ENCODE measurements around the gene PPP4R3B. TPM values are rescaled to one million over a fixed set of nuclear protein-coding genes. Genes with fewer than 3 reads are reported as not detected.

PPP4R3B gene
- total RNA-seq, 6 experiments from 2014 or later, result 37.1 to 43.1 (median 39.8) TPM

DNA sequence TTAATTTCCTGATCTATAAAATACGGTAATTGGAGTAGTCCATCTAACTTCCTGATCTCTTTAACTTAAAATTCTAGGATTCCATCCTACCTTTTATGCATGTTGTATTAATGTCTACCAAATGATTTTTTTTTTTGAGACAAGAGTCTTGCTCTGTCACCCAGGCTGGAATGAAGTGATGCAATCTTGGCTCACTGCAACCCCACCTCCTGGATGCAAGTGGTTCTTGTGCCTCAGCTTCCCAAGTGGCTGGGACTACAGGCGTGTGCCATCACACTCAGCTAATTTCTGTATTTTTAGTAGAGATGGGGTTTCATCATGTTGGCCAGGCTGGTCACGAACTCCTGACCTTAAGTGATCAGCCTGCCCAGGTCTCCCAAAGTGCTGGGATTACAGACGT lies 50.1 kb downstream of the PPP4R3B start:
- H3K27me3 Mint-ChIP-seq (ENCODE audit: insufficient read depth), result peaks cover 1% of the 10 kb centered on the region; the same call in 1 of the 2 replicates
- H3K4me1 Mint-ChIP-seq (ENCODE audit: low read depth), result no peaks in the 10 kb centered on the region
- peaks cover 37% of the 10 kb centered on the region for H3K36me3 Mint-ChIP-seq (ENCODE audit: low read depth)
- TF ChIP-seq, protein P1, sequence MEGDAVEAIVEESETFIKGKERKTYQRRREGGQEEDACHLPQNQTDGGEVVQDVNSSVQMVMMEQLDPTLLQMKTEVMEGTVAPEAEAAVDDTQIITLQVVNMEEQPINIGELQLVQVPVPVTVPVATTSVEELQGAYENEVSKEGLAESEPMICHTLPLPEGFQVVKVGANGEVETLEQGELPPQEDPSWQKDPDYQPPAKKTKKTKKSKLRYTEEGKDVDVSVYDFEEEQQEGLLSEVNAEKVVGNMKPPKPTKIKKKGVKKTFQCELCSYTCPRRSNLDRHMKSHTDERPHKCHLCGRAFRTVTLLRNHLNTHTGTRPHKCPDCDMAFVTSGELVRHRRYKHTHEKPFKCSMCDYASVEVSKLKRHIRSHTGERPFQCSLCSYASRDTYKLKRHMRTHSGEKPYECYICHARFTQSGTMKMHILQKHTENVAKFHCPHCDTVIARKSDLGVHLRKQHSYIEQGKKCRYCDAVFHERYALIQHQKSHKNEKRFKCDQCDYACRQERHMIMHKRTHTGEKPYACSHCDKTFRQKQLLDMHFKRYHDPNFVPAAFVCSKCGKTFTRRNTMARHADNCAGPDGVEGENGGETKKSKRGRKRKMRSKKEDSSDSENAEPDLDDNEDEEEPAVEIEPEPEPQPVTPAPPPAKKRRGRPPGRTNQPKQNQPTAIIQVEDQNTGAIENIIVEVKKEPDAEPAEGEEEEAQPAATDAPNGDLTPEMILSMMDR (IDR thresholded peaks at IDR 0.05), result no peak
- H3K27ac Mint-ChIP-seq, result no peak overlapping the region
- H3K9me3 Mint-ChIP-seq, result peaks cover 6% of the 10 kb centered on the region
- DNase-seq, result no peak
- no peak overlapping the region for H3K4me3 Mint-ChIP-seq

GRCh38 chr2:55565613-55566012 lies 51.8 kb downstream of the PPP4R3B start:
- Mint-ChIP-seq H3K36me3 (ENCODE audit: low read depth) (peaks cover 54% of the 10 kb centered on the region), H3K9me3 (peaks cover 23% of the 10 kb centered on the region), H3K27ac (no peak overlapping the region), H3K4me1 (ENCODE audit: low read depth) (no peaks in the 10 kb centered on the region), H3K27me3 (ENCODE audit: insufficient read depth) (peaks cover 2% of the 10 kb centered on the region; the same call in 1 of the 2 replicates), H3K4me3 (no peak overlapping the region)
- TF ChIP-seq, protein P1 (IDR thresholded peaks at IDR 0.05), result no peak
- DNase-seq, result no peak

DNA sequence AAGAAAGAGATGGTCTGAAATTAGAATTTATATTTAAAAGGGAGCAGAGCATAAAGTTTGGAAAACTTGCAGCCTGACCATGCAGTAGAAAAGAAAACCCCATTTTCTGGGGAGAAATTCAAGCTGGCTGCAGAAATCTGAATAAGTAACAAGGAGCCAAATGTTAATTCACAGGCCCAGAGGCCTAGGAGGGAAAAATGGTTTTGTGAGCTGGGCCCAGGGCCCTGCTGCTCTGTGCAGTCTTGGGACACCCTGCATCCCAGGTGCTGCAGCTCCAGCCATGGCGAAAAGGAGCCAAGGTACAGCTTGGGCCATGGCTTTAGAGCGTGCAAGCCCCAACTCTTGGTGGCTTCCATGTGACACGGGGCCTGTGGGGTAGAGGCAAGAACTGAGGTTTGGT lies 56.6 kb downstream of the PPP4R3B start:
- DNase-seq, result no peak
- Mint-ChIP-seq H3K27ac (no peak overlapping the region), H3K9me3 (peaks cover 29% of the 10 kb centered on the region), H3K36me3 (ENCODE audit: low read depth) (peaks cover 64% of the 10 kb centered on the region), H3K4me1 (ENCODE audit: low read depth) (peaks cover 6% of the 10 kb centered on the region), H3K27me3 (ENCODE audit: insufficient read depth) (peaks cover 3% of the 10 kb centered on the region; the same call in 1 of the 2 replicates), H3K4me3 (no peak overlapping the region)
- TF ChIP-seq, protein P1 (IDR thresholded peaks at IDR 0.05), result no peak

GRCh38 chr2:55556809-55557208 lies 60.6 kb downstream of the PPP4R3B start:
- TF ChIP-seq, protein P1 (IDR thresholded peaks at IDR 0.05), result no peak
- peaks cover 18% of the 10 kb centered on the region for H3K9me3 Mint-ChIP-seq
- DNase-seq, result no peak
- no peak overlapping the region for H3K27ac Mint-ChIP-seq
- H3K36me3 Mint-ChIP-seq (ENCODE audit: low read depth), result peaks cover 37% of the 10 kb centered on the region
- no peak overlapping the region for H3K4me3 Mint-ChIP-seq
- peaks cover 1% of the 10 kb centered on the region; the same call in 1 of the 2 replicates for H3K27me3 Mint-ChIP-seq (ENCODE audit: insufficient read depth)
- peaks cover 7% of the 10 kb centered on the region for H3K4me1 Mint-ChIP-seq (ENCODE audit: low read depth)

DNA sequence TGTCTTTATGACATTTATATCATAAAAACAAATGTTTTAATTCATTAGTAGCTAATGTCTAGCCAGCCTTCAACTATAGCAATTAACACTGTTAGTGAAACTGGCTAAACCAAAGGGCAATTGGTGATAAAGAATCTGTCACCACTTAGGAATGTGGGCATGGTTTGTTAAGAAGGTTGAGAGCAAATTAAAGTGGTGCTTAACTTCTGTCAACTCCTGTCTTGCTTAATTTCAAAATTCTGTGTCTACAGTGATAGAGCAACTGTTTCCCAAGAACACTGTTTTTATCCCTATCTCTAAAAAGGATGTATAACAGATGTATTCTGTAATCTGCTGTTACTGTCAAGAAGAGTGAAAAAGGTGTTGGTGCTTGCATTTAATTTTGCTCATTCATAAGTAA lies 61.4 kb downstream of the PPP4R3B start:
- H3K27me3 Mint-ChIP-seq (ENCODE audit: insufficient read depth), result peaks cover 1% of the 10 kb centered on the region; the same call in 1 of the 2 replicates
- H3K36me3 Mint-ChIP-seq (ENCODE audit: low read depth), result peaks cover 28% of the 10 kb centered on the region
- peaks cover 10% of the 10 kb centered on the region for H3K9me3 Mint-ChIP-seq
- peaks cover 8% of the 10 kb centered on the region for H3K4me1 Mint-ChIP-seq (ENCODE audit: low read depth)
- H3K4me3 Mint-ChIP-seq, result no peak overlapping the region
- no peak overlapping the region for H3K27ac Mint-ChIP-seq
- no peak for DNase-seq
- TF ChIP-seq, protein P1 (IDR thresholded peaks at IDR 0.05), result no peak

DNA sequence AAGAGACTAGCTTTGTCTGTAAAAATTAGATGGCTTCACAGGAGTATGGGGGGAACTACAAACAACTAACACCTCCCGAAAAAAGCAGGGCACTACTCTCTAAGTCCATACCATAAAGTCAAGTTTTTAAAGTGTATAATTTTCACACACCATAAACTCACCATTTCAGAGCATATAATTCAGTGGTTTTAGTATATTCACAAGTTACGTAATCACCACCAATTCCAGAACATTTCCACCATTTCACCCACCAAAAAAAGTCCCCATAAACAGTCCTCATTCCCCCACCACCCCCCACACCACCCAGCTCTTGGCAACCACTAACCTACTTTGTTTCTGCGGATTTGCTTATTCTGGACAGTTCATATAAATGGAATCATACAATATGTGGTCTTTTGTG lies 64.1 kb downstream of the PPP4R3B start:
- Mint-ChIP-seq H3K36me3 (ENCODE audit: low read depth) (peaks cover 11% of the 10 kb centered on the region), H3K27ac (no peak overlapping the region), H3K9me3 (no peaks in the 10 kb centered on the region), H3K4me3 (no peak overlapping the region), H3K4me1 (ENCODE audit: low read depth) (peaks cover 20% of the 10 kb centered on the region), H3K27me3 (ENCODE audit: insufficient read depth) (no peaks in the 10 kb centered on the region)
- TF ChIP-seq, protein P1 (IDR thresholded peaks at IDR 0.05), result no peak
- no peak for DNase-seq

All from HFFc6 (cell line).